Mesothelial cell of epicardium (in vitro differentiated cells): ENCODE measurements around the gene GATB. TPM values are rescaled to one million over a fixed set of nuclear protein-coding genes. Genes with fewer than 3 reads are reported as not detected.
A peak's percentile ranks its signal among the peaks of the same experiment; 100 is the strongest.

Experiments
- DNase-seq, 2 experiments: peaks; one replicate each; pipeline ENCODE4 v3.0.0; 2021; ENCODE audit warnings: low spot score in 2 of 2; ENCODE audit not compliant: unreplicated experiment in 2 of 2
- H3K27ac Mint-ChIP-seq: 2 replicates; pipeline ENCODE4 v1.8.0; 2021; ENCODE audit warnings: mixed read lengths
- H3K27me3 Mint-ChIP-seq: 2 replicates; pipeline ENCODE4 v1.8.0; 2021; ENCODE audit warnings: low read depth, mixed read lengths
- H3K36me3 Mint-ChIP-seq: 2 replicates; pipeline ENCODE4 v1.8.0; 2021; ENCODE audit warnings: mixed read lengths
- H3K4me1 Mint-ChIP-seq: 2 replicates; pipeline ENCODE4 v1.8.0; 2021; ENCODE audit warnings: mixed read lengths
- H3K4me3 Mint-ChIP-seq: 2 replicates; pipeline ENCODE4 v1.8.0; 2021; ENCODE audit warnings: mild to moderate bottlenecking, moderate library complexity, mixed read lengths
- H3K9me3 Mint-ChIP-seq: 2 replicates; pipeline ENCODE4 v1.8.0; 2021; ENCODE audit warnings: mixed read lengths
- total RNA-seq: library from RNA; stranded (reverse); gene quantifications from 3 replicates; pipeline ENCODE4 v1.2.1, GENCODE V29; 2021
- TF ChIP-seq, protein P1 (sequence below): fragments of 200-600 bp; sonication (generic); IDR thresholded peaks from one replicate; pipeline ENCODE4 v1.5.0; 2021; ENCODE audit warnings: antibody characterized with exemption; ENCODE audit not compliant: unreplicated experiment

The GATB gene
- 23.4 to 26.6 TPM (median 24.5 TPM) in 3 replicates for total RNA-seq

DNA sequence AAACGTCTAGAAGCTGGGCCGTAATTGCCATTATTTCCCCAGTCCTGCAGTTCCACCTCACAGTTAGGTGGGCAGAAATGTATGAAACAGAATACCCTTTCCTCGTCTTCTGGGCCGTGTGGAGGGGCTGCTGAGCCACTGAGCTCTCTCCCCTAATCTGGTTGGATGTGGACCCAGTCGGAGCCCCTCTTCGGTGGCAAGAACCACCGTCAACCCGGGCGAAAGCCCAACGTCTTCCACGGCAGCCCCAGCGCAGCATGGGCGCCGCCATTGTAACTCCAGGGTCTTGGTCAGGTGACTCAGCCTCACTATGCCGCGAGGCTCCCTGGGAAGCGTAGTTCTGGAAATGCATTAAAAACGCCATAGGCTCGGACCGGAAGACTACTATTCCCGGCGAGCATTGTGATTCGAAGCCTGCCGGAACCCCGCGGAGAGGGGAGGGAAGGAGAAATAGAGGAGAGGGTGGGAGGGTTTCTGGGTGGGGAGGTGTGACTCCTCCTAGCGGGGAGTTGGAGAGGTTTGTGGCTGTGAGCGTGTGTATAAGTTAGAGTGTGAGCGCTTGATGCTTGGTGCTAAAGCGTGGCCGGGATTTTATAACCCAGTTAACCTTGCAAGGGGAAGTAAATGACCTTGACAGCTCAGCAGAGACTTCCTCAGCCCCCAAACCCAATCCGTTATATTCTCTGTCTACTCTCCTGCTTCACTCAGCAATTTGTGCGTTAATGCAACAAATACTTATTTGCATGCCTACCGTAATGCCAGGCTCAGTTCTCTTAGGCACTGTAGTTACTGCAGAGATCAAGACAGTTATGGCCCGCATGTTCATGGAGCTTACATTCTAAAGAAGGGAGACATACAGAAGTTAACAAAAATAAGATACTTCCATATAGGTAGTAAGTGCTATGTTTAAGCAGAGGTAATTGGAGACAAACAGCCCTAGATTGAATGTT lies at the start of gene GATB:
TSS of gene GATB (minus strand) at position 296 of the 950 bp plus-strand sequence. CDS start at position 271, 25 bp downstream.
- Mint-ChIP-seq H3K27ac (peak within 1 kb of the TSS; percentile 100), H3K36me3 (peaks cover 4% of the 10 kb centered on the region), H3K4me1 (peaks cover 15% of the 10 kb centered on the region), H3K4me3 (peak within 1 kb of the TSS; percentile 100), H3K27me3 (peaks cover 20% of the 10 kb centered on the region), H3K9me3 (no peaks in the 10 kb centered on the region)
- peak; percentile 74 to 85 for DNase-seq
- TF ChIP-seq, protein P1, sequence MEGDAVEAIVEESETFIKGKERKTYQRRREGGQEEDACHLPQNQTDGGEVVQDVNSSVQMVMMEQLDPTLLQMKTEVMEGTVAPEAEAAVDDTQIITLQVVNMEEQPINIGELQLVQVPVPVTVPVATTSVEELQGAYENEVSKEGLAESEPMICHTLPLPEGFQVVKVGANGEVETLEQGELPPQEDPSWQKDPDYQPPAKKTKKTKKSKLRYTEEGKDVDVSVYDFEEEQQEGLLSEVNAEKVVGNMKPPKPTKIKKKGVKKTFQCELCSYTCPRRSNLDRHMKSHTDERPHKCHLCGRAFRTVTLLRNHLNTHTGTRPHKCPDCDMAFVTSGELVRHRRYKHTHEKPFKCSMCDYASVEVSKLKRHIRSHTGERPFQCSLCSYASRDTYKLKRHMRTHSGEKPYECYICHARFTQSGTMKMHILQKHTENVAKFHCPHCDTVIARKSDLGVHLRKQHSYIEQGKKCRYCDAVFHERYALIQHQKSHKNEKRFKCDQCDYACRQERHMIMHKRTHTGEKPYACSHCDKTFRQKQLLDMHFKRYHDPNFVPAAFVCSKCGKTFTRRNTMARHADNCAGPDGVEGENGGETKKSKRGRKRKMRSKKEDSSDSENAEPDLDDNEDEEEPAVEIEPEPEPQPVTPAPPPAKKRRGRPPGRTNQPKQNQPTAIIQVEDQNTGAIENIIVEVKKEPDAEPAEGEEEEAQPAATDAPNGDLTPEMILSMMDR: peak; percentile 57

GRCh38 chr4:151810476-151810875 lies 49.7 kb upstream of the GATB start:
- Mint-ChIP-seq H3K36me3 (no peaks in the 10 kb centered on the region), H3K9me3 (peaks cover 10% of the 10 kb centered on the region), H3K27ac (no peak overlapping the region), H3K4me3 (no peak overlapping the region), H3K27me3 (no peaks in the 10 kb centered on the region), H3K4me1 (peaks cover 14% of the 10 kb centered on the region)
- TF ChIP-seq, protein P1: no peak
- DNase-seq: no peak

DNA sequence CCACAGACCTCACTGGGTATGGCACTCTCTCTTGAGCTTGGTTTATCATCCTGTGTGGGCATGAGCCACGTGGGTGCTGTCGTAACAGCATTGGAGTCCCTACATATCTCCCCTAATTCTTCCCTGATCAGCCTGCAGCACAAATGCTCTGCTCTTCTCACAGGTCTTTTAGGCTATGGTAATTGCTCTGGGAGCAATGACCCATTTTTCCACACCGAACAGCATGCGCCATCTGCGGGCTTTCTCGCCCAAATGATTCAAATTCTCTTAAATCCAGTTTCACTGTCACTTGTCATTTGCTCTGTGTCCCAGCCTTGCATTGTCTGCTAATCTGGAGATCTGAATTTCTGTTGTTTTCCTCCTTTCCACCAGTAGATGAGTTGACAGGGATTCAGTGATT lies 48.9 kb upstream of the GATB start:
- Mint-ChIP-seq H3K27me3 (no peaks in the 10 kb centered on the region), H3K4me3 (no peak overlapping the region), H3K4me1 (peaks cover 14% of the 10 kb centered on the region), H3K36me3 (no peaks in the 10 kb centered on the region), H3K9me3 (peaks cover 13% of the 10 kb centered on the region), H3K27ac (no peak overlapping the region)
- TF ChIP-seq, protein P1: no peak
- no peak for DNase-seq

GRCh38 chr4:151808542-151808941 lies 47.7 kb upstream of the GATB start:
- TF ChIP-seq, protein P1: no peak
- Mint-ChIP-seq H3K4me3 (no peak overlapping the region), H3K36me3 (no peaks in the 10 kb centered on the region), H3K27ac (no peak overlapping the region), H3K27me3 (no peaks in the 10 kb centered on the region), H3K4me1 (peaks cover 14% of the 10 kb centered on the region), H3K9me3 (peaks cover 13% of the 10 kb centered on the region)
- DNase-seq: no peak

DNA sequence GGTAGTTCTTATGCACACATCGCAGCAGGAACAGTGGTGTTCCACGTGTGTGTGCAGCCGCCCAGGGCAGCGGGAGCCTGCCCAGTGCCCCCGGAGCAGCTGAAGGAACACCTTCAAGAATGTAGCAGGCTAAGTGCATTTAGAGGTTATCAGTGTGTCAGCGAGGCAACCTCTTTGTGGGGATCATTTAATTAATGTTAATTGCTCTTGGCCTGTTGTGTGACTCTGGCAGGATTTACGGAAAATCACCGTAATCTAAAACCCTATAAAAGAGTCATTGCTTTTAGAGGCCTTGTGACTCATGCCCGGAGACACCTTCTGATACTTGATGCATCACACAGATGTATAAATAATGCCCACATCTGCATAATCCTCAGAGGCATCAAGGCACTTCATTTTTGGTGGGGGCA lies 47.3 kb upstream of the GATB start:
- Mint-ChIP-seq H3K4me1 (peaks cover 14% of the 10 kb centered on the region), H3K4me3 (no peak overlapping the region), H3K36me3 (no peaks in the 10 kb centered on the region), H3K27ac (no peak overlapping the region), H3K9me3 (peaks cover 17% of the 10 kb centered on the region), H3K27me3 (no peaks in the 10 kb centered on the region)
- TF ChIP-seq, protein P1: no peak
- no peak for DNase-seq
